ENCODE results near the gene RAB28.

DNA sequence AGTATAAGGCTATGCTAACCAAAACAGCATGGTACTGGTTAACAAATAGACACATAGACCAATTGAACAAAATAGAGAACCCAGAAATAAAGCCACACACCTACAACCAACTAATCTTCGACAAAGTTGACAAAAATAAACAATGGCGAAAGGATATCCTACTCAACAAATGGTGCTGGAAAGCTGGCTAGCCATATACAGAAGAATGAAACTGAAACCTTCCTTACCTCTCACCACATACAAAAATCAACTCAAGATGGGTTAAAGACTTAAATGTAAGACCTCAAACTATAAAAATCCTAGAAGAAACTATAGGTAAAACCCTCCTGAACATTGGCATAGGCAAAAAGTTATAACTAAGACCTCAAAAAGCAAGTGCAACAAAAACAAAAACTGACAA is 47.2 kb downstream of the RAB28 start:
- TF ChIP-seq CTCF (IDR thresholded peaks at IDR 0.05) = no peak
- no peak for TF ChIP-seq POLR2A (IDR thresholded peaks at IDR 0.05)

Data from uterus (tissue), 2 donors.